IMR-90 (cell line): Measurements from ENCODE around the gene PCGF6. TPM values are rescaled to one million over a fixed set of nuclear protein-coding genes. Genes with fewer than 3 reads are reported as not detected.
"Not testable (repeated sequence)": the region's sequence is repeated elsewhere in the genome, so short reads cannot be mapped to it uniquely, and the experiment has no call there.

Source experiments
- ATAC-seq: fragments of 200-7000 bp; cut with Tn5 transposase; 2 replicates; pipeline ENCODE4 v1.9.1; 2020; ENCODE audit warnings: low read depth, mild to moderate bottlenecking, moderate library complexity
- BruUV-seq: library from RNA; stranded (reverse); fragments of 400-500 nt; replicated peaks from 2 replicates; lab custom pipeline; 2021; lab: Mats Ljungman, UMichigan
- CTCF ChIA-PET: fragments of 300-600 bp; formaldehyde crosslinking; extraction: SDS; loops from one replicate; lab custom pipeline; 2021; ENCODE audit warnings: antibody characterized with exemption; lab: Yijun Ruan, JAX
- POLR2A ChIA-PET: fragments of 300-600 bp; sonication (Branson Sonifier 250); formaldehyde crosslinking; loops from one replicate; lab custom pipeline; 2022; ENCODE audit warnings: antibody characterized with exemption; ENCODE audit not compliant: unreplicated experiment; lab: Charles Lee
- DNase-seq: peaks from one replicate; pipeline ENCODE4 v3.0.0; 2013
- H2AFZ ChIP-seq: replicated peaks from 2 replicates; pipeline ENCODE3; 2013; ENCODE audit warnings: low read length, mild to moderate bottlenecking; ENCODE audit not compliant: poor library complexity
- H2AK5ac ChIP-seq: 2 replicates; pipeline ENCODE4 v1.6.1; 2013; ENCODE audit warnings: low read depth, low read length, inconsistent platforms
- H2AK9ac ChIP-seq: replicated peaks from 2 replicates; pipeline ENCODE3; 2013; ENCODE audit warnings: mild to moderate bottlenecking, low read depth, low read length, moderate library complexity; ENCODE audit not compliant: poor library complexity
- H2BK120ac ChIP-seq: 2 replicates; pipeline ENCODE4 v1.6.1; 2013; ENCODE audit warnings: low read depth, low read length, inconsistent platforms
- H2BK15ac ChIP-seq: 3 replicates; pipeline ENCODE4 v1.6.1; 2013; ENCODE audit warnings: low read depth, low read length, inconsistent platforms
- H2BK20ac ChIP-seq: 2 replicates; pipeline ENCODE4 v1.6.1; 2013; ENCODE audit warnings: low read depth, mild to moderate bottlenecking, inconsistent platforms, low read length, moderate library complexity
- H2BK5ac ChIP-seq: 2 replicates; pipeline ENCODE4 v1.6.1; 2013; ENCODE audit warnings: mild to moderate bottlenecking, low read depth, low read length, inconsistent platforms; ENCODE audit not compliant: poor library complexity, severe bottlenecking
- H3K14ac ChIP-seq: replicated peaks from 2 replicates; pipeline ENCODE4 v1.6.1; 2013; ENCODE audit warnings: low read depth, low read length, inconsistent platforms
- H3K18ac ChIP-seq: 2 replicates; pipeline ENCODE4 v1.6.1; 2013; ENCODE audit warnings: low read depth, low read length, control low read depth
- H3K23ac ChIP-seq: 2 replicates; pipeline ENCODE4 v1.6.1; 2013; ENCODE audit warnings: low read depth, low read length, inconsistent platforms
- H3K27ac ChIP-seq: 2 replicates; pipeline ENCODE4 v1.5.1; 2013; ENCODE audit warnings: mild to moderate bottlenecking, control low read depth, low read length; ENCODE audit not compliant: insufficient read depth
- H3K27me3 ChIP-seq: 2 replicates; pipeline ENCODE4 v1.6.1; 2013; ENCODE audit warnings: low read length; ENCODE audit not compliant: control insufficient read depth, insufficient read depth
- H3K36me3 ChIP-seq: 2 replicates; pipeline ENCODE4 v1.6.1; 2013; ENCODE audit warnings: low read length, mixed read lengths; ENCODE audit not compliant: control insufficient read depth, insufficient read depth
- H3K4ac ChIP-seq: 2 replicates; pipeline ENCODE4 v1.6.1; 2013; ENCODE audit warnings: low read depth, low read length, inconsistent platforms
- H3K4me1 ChIP-seq: 2 replicates; pipeline ENCODE4 v1.6.1; 2013; ENCODE audit warnings: low read length, mixed read lengths; ENCODE audit not compliant: control insufficient read depth, insufficient read depth
- H3K4me2 ChIP-seq: 2 replicates; pipeline ENCODE4 v1.6.1; 2013; ENCODE audit warnings: low read depth, mild to moderate bottlenecking, control low read depth, low read length, moderate library complexity
- H3K4me3 ChIP-seq: 2 replicates; pipeline ENCODE4 v1.5.1; 2013; ENCODE audit warnings: low read depth, mild to moderate bottlenecking, control low read depth, low read length, moderate library complexity; ENCODE audit not compliant: insufficient read depth
- H3K56ac ChIP-seq: 2 replicates; pipeline ENCODE4 v1.6.1; 2013; ENCODE audit warnings: low read length, inconsistent platforms; ENCODE audit not compliant: insufficient read depth; ENCODE audit errors: extremely low read depth
- H3K79me1 ChIP-seq, 2 experiments: 2 replicates each; pipeline ENCODE4 v1.6.1; 2013; ENCODE audit warnings: low read length in 2 of 2, inconsistent platforms in 1 of 2, low read depth in 1 of 2
- H3K9ac ChIP-seq: 2 replicates; pipeline ENCODE4 v1.6.1; 2013; ENCODE audit warnings: low read depth, low read length, control low read depth
- H3K9me1 ChIP-seq: 2 replicates; pipeline ENCODE4 v1.6.1; 2013; ENCODE audit warnings: low read length, inconsistent platforms; ENCODE audit not compliant: insufficient read depth
- H3K9me3 ChIP-seq: 2 replicates; pipeline ENCODE4 v1.6.1; 2013; ENCODE audit warnings: low read length; ENCODE audit not compliant: control insufficient read depth, insufficient read depth
- H4K20me1 ChIP-seq: 2 replicates; pipeline ENCODE4 v1.6.1; 2013; ENCODE audit warnings: low read length, inconsistent platforms; ENCODE audit not compliant: insufficient read depth
- H4K5ac ChIP-seq: 2 replicates; pipeline ENCODE4 v1.6.1; 2013; ENCODE audit warnings: mild to moderate bottlenecking, low read depth, low read length, control low read depth
- H4K8ac ChIP-seq, 2 experiments: 2 replicates each; pipeline ENCODE4 v1.6.1; 2013; ENCODE audit warnings: low read depth in 2 of 2, low read length in 2 of 2, control low read depth in 1 of 2, inconsistent platforms in 1 of 2
- H4K91ac ChIP-seq: 2 replicates; pipeline ENCODE4 v1.6.1; 2013; ENCODE audit warnings: low read depth, low read length, inconsistent platforms; ENCODE audit not compliant: insufficient read depth
- WGBS, 2 experiments: methylation state at CpG; one replicate each; pipeline versions ENCODE4 v1.1.5 to v1.1.7; 2013; ENCODE audit warnings: missing lambda C conversion rate in 2 of 2; ENCODE audit not compliant: insufficient read length in 1 of 2; ENCODE audit errors: extremely low coverage in 2 of 2; 5-methylcytosine and 5-hydroxymethylcytosine counted together
- dilution Hi-C: fragments of 300-500 bp; cut with HindIII; formaldehyde crosslinking; loops from one replicate; pipeline ENCODE4 v1.14.3; 2018; ENCODE audit warnings: low sequenced_read_pairs; ENCODE audit not compliant: unreplicated experiment
- in situ Hi-C: fragments of 300-500 bp; cut with MboI; formaldehyde crosslinking; loops from 3 replicates; pipeline ENCODE4 v1.14.3; 2019; ENCODE audit warnings: low sequenced_read_pairs, inconsistent platforms, mixed read lengths
- intact Hi-C: fragments of 100-400 bp; cut with micrococcal nuclease; formaldehyde crosslinking; loops from 2 replicates; pipeline ENCODE4 v1.10.0; 2022
- polyA plus RNA-seq, 3 experiments: library from polyadenylated mRNA; depleted of rRNA; stranded (reverse); fragments of >200 nt; gene quantifications; 2 replicates each; pipeline ENCODE4 v1.2.3, GENCODE V29; 2012; ENCODE audit warnings: low replicate concordance in 1 of 3
- total RNA-seq: library from RNA; depleted of rRNA; stranded (reverse); fragments of >200 nt; gene quantifications from 2 replicates; pipeline ENCODE4 v1.2.3, GENCODE V29; 2012

PCGF6 gene
- total and polyA plus RNA-seq, 2 of the 4 experiments (the other 2 are of a cell fraction), result 4.9 to 6.5 TPM

GRCh38 chr10:103360791-103361190 is 9.9 kb upstream of the PCGF6 start:
- dilution Hi-C loops, H3K27ac ChIP-seq, H3K23ac ChIP-seq, H2AK9ac ChIP-seq, H3K9me3 ChIP-seq, POLR2A ChIA-PET, H2BK20ac ChIP-seq, H3K4me3 ChIP-seq, BruUV-seq, H2AFZ ChIP-seq, H2BK5ac ChIP-seq, H3K56ac ChIP-seq, H3K9me1 ChIP-seq, H3K9ac ChIP-seq, H3K4me1 ChIP-seq, H3K79me1 ChIP-seq, DNase-seq, H4K8ac ChIP-seq, H4K91ac ChIP-seq, H3K14ac ChIP-seq, intact Hi-C loops, H2BK15ac ChIP-seq, H3K4ac ChIP-seq, H2BK120ac ChIP-seq, H3K4me2 ChIP-seq, H3K36me3 ChIP-seq, H4K5ac ChIP-seq, H4K20me1 ChIP-seq, in situ Hi-C loops, H3K27me3 ChIP-seq, H2AK5ac ChIP-seq, ATAC-seq, H3K18ac ChIP-seq, CTCF ChIA-PET: not testable (repeated sequence)
- 97% methylated on average over 5 of the region's 9 CpGs; no CpG with 5 or more reads in 1 of the 2 experiments for WGBS, 2 experiments

GRCh38 chr10:103359493-103359892 is 8.6 kb upstream of the PCGF6 start:
- POLR2A ChIA-PET, H3K79me1 ChIP-seq, BruUV-seq, H4K5ac ChIP-seq, H2BK20ac ChIP-seq, H3K56ac ChIP-seq, H4K8ac ChIP-seq, H3K27ac ChIP-seq, H3K27me3 ChIP-seq, dilution Hi-C loops, H3K4me1 ChIP-seq, H2BK15ac ChIP-seq, H3K4me2 ChIP-seq, in situ Hi-C loops, H4K20me1 ChIP-seq, H3K23ac ChIP-seq, H2AK9ac ChIP-seq, DNase-seq, H2AFZ ChIP-seq, H3K9me1 ChIP-seq, intact Hi-C loops, H3K9me3 ChIP-seq, H2AK5ac ChIP-seq, H3K36me3 ChIP-seq, ATAC-seq, H2BK120ac ChIP-seq, H4K91ac ChIP-seq, H3K4ac ChIP-seq, H3K9ac ChIP-seq, H3K4me3 ChIP-seq, H2BK5ac ChIP-seq, H3K18ac ChIP-seq, H3K14ac ChIP-seq: not testable (repeated sequence)
- no CpG with 5 or more reads among the region's 4 CpGs for WGBS, 2 experiments
- CTCF ChIA-PET, result interaction anchor here (1.3 kb wide), 1 partner anchor 396 kb away, joined by 3 read pairs; no protein-coding TSS in a partner anchor
